A673 (cell line): ENCODE data around the gene DRC7.

Experiments used
- CTCF ChIP-seq: fragments of 300-800, 200-600 bp; sonication (generic); conservative IDR thresholded peaks from 2 replicates; pipeline ENCODE4 v1.5.1; 2017; ENCODE audit warnings: low read depth, mild to moderate bottlenecking, antibody characterized with exemption, low read length, moderate library complexity, mixed read lengths
- EZH2 ChIP-seq: fragments of 200-600 bp; sonication (generic); IDR thresholded peaks from 2 replicates; pipeline ENCODE4 v1.6.1; 2017; ENCODE audit warnings: borderline replicate concordance, low read depth, mild to moderate bottlenecking, mixed read lengths, antibody characterized with exemption, low read length; ENCODE audit not compliant: poor library complexity, severe bottlenecking

- no peak for TF ChIP-seq CTCF
- TF ChIP-seq EZH2 = no peak
These were observed 75.0 kb downstream of the DRC7 start for GRCh38 chr16:57769541-57770145.
